NCI-H82 (cell line): ENCODE data around the gene OR7A10.

Experiments
- DNase-seq: peaks from one replicate; lab custom pipeline; 2025; lab: John Stamatoyannopoulos, UW

The OR7A10 gene

GRCh38 chr19:14848822-14849221 is at the start of gene OR7A10:
OR7A10 (minus strand) TSS chr19:14848922; CDS start chr19:14841877, 7,045 bp downstream.
- no peak for DNase-seq

GRCh38 chr19:14890643-14891379 is 42.1 kb upstream of the OR7A10 start:
- no peak for DNase-seq

GRCh38 chr19:14889994-14890642 is 41.4 kb upstream of the OR7A10 start:
- DNase-seq, result no peak

GRCh38 chr19:14886032-14886431 is 37.3 kb upstream of the OR7A10 start, which contains the start of gene OR7A17:
OR7A17 (minus strand) TSS chr19:14886132; CDS start chr19:14881355, 4,777 bp downstream.
- DNase-seq, result no peak

DNA sequence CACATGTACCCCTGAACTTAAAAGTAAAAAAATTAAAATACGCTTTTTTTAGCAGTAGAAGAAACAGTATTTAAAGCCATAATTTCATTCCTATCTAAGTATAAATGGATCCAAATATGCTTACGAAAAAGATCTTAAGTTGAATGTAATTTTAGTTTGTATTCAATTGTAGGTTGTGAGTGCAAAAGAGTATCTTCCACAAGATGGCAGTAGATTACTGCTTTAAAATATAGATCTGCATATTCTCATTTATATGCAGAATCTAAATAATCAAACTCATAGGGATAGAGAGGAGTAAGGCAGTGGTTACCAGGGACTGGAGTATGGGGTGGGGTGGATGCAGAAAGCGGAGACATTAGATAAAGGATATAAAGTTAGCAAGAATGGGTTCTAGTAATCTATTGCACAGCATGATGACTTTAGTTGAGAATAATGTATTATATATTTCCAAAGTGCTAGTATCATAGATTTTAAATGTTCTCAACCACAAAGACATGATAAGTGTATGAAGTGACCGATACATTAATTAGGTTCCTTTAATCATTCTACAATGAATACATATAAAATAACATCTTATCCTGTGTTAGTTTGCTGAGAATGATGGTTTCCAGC is 23.0 kb upstream of the OR7A10 start:
- DNase-seq, result peak; percentile 31

GRCh38 chr19:14868497-14868896 is 19.8 kb upstream of the OR7A10 start:
- no peak for DNase-seq

DNA sequence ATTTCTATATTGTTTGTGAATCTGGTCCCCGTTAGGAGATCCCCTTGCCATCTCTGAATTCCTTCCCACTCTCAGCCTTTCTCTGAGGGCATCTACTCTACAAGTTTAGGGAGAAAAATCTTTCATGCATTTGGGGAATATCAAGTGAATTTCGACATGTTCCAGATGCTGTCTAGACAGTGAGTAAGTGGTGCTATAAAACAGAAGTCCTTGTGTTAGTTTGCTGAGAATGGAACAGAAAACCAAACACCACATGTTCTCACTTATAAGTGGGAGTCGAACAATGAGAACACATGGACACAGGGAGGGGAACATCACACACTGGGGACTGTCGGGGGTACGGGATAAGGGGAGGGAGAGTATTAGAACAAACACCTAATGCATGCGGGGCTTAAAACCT is 5.1 kb downstream of the OR7A10 start:
- no peak for DNase-seq

DNA sequence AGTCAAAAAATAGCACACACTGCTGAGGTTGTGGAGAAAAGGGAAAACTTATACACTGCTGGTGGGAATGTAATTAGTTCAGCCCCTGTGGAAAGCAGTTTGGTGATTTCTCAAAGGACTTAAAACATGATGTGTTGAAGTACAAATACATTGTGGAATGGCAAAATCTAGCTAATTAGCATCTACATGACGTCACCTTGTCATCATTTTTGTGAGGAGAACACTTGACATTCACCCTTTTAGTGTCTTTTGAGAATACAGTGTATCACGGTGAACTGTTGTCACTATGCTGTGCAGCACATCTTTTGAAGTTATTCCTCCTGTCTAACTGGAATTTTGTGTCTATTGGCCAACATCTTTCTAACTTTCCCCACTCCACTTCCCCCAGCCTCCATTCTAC is 5.6 kb downstream of the OR7A10 start:
- DNase-seq, result no peak

GRCh38 chr19:14840206-14840605 is 8.5 kb downstream of the OR7A10 start:
- no peak for DNase-seq

DNA sequence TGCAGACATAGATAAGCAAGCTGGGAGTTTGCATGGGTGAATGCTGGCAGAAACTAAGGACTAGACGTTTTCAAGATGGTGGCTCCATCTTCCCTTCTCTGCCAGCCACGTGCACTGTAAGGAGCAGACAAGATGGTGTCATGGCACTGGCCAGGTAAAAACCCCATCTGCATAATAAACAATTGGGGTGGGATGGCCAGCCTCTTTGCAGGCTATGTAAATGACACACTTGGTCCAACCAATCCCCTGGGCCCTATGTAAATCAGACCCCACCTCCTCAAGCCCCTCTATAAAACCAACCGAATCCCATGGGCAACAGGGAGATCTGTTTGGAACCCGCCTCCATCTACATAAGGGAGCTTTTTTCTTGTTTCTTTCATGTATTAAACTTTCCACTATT is 11.3 kb downstream of the OR7A10 start:
- DNase-seq, result peak; percentile 17

DNA sequence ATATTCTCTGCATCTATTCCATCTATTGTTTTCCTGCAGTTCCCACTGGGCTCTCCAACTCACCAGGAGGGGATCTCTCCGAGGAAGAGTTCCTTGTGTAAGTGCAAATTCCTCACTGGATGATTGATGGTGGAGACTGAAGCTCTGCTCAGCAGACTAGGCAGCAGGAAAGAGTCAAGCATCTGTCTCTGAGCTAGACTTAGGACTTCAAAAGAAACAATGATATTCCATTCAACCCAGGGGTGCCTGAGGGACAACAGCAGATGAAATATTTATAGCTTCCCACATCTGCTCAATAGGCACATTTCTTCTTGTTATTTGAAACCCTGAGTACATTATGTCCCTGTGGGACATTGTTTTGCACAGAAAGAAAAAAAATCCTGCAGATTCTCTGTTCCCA is 13.7 kb downstream of the OR7A10 start, which contains the start of the genes OR7A5 and OR7C1:
OR7A5 (minus strand) TSS at position 175 of the 400 bp plus-strand sequence. CDS start 6,944 bp downstream, outside the sequence.
OR7C1 (minus strand) TSS at position 175 of the 400 bp plus-strand sequence. CDS start 35,049 bp downstream, outside the sequence.
- DNase-seq, result no peak

DNA sequence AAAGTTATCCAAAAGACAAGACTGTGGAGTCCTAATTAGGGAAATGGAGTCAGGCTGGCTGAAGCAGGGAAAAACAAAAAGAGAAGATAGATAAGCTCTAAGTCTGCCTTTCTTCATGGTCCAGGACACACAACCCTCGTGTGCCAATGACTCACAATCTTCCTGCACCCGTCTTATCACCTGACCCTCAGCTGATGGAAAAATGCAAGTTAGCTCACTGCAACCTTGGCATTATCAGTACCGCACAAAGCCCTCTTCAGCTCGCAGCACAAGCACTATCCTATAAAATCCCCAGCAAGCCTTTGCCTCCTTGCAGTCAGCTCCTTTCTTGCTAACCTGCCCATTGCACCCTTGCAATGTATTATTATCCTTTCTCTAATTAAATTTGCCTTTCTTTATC is 18.0 kb downstream of the OR7A10 start:
- no peak for DNase-seq

GRCh38 chr19:14826006-14826405 is 22.7 kb downstream of the OR7A10 start:
- no peak for DNase-seq

DNA sequence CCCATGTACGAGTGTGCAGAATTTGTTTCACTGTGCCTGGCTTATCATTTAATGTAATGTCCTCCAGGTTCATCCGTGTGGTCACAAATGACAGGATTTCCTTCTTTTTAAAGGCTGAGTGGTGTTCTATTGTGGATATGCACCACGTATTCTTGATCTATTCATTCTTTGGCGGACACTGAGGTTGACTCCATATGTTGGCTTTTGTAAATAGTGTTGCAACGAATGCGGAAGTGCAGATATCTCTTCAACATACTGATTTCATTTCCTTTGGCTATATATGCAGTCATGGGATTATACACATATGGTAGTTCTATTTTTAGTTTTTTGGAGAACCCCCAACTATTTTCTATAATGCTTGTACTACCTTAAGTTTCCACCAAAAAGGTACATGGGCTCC is 26.8 kb downstream of the OR7A10 start:
- no peak for DNase-seq

DNA sequence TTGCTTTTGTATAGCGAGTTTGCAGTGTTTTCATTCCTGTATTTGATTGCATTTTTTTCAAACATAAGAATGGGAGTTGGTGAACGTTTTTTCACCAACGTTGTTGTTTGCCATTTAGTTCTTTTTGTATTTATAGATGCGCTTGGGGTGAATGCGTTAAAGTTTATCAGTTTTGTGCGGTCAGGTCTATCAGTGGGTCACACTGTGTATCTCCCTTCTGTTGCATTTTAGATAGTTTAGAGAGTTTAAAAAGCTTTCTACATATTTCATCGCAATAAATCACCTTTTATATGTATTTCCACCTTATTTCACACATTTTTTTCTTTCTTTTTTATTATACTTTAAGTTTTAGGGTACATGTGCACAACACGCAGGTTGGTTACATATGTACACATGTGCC is 30.1 kb downstream of the OR7A10 start:
- no peak for DNase-seq

DNA sequence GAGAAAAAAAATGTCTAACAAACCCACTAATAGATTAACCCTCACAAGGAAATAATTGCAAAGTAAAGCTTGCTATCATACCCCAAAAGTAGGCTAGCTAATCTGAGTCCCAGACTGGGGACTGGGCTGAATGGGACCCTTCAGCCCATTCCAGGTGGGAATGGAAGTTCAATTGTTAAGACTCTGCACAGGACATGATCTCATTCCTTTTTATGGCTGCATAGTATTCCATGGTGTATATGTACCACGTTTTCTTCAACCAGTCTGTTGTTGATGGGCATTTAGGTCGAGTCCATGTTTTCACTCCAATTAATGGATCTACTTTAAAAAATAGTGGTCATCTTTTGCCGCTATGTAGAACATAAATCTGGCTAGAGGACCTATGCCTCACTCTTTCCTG is 31.7 kb downstream of the OR7A10 start:
- DNase-seq, result no peak

DNA sequence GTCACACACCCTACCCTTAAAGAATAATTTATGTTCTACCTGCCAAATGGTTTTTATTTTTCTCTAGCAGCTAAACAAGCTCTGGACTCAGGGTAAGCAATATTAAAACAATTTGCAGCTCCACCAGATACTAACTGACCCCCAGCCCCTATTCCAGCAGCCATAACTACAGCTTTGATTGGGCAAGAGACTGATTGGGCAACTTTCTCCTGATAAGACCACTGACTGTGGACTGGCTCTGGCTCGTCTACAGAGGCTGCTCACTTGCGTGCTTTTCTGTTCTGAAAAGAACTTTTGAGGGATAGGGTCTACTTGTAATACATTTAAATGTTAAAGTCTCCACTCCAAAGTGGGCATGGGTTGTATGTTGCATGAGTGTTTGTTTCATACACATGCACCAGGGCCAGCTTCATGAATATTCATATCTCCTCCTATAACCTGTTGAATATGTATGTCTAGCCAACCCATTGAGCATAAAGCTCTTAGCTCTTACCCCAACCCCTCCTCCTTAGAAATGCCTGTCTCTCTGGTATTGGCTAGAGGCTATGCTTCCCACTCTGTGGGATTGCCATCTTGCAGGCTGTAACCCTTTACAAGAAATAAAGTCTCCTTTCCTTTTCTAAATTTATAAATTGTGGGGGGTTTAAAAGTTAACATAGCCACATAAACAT is 33.6 kb downstream of the OR7A10 start:
- DNase-seq, result no peak

GRCh38 chr19:14809272-14810057 is 39.3 kb downstream of the OR7A10 start:
- DNase-seq, result no peak

GRCh38 chr19:14804765-14805164 is 44.0 kb downstream of the OR7A10 start:
- no peak for DNase-seq

DNA sequence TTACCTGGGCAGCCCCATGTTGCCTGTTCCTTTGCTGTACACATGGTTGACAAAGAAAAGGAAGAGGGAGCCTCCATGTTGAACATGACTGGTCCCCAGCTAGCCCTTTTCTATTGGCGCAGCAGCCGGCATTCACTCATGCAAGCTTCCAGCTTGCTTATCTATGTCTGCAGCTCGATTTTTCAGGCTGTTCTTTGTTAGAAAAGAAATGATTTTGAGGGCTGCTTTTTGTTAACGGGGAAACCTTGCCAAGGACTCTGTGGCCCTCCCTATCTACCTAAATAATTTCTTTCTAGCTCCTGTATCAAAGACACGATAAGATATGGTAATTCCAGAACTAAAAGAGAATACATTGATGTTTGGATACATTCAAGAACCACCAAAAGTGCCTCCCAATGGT is 50.0 kb downstream of the OR7A10 start:
- DNase-seq, result no peak

DNA sequence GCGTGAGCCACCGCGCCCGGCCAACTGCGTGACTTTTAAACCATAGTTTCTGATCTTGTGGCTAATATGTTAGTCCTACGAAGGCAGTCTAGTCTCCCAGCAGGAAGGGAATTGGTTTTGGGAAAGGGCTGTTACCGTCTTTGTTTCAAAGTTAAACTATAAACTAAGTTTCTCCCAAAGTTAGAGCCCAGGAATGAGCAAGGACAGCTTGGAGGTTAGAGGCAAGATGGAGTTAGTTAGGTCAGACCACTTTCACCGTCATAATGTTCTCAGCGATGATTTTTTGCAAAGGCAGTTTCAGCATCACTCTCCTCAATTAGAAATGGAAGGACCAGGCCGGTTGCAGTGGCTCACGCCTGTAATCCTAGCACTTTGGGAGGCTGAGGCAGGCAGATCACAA is 52.7 kb downstream of the OR7A10 start:
- no peak for DNase-seq
